ENCODE results near the gene TMEM74B.

TMEM74B gene

DNA sequence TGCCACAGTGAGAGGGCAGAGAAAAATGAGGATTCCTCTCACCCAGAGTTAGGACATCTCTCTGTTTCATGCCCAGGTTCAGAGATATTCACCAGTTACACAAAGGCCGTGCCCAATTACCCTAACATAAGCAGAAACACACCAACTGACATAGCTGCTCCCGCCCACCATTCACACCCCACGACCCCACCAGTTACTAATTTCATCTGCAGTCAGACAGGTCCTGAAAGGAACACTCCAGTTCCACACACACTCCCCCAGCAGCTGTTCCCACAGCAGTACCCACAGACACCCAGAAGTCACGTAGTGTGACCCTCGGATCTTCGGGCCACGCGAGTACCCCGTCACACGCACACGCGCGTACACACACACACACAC is 532 bp downstream of the TMEM74B start:
- TF ChIP-seq, protein P1, sequence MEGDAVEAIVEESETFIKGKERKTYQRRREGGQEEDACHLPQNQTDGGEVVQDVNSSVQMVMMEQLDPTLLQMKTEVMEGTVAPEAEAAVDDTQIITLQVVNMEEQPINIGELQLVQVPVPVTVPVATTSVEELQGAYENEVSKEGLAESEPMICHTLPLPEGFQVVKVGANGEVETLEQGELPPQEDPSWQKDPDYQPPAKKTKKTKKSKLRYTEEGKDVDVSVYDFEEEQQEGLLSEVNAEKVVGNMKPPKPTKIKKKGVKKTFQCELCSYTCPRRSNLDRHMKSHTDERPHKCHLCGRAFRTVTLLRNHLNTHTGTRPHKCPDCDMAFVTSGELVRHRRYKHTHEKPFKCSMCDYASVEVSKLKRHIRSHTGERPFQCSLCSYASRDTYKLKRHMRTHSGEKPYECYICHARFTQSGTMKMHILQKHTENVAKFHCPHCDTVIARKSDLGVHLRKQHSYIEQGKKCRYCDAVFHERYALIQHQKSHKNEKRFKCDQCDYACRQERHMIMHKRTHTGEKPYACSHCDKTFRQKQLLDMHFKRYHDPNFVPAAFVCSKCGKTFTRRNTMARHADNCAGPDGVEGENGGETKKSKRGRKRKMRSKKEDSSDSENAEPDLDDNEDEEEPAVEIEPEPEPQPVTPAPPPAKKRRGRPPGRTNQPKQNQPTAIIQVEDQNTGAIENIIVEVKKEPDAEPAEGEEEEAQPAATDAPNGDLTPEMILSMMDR (IDR thresholded peaks at IDR 0.05; ENCODE audit: low read depth, low read length) = no peak
- DNase-seq (ENCODE audit: extremely low read depth, low read depth) = no peak

DNA sequence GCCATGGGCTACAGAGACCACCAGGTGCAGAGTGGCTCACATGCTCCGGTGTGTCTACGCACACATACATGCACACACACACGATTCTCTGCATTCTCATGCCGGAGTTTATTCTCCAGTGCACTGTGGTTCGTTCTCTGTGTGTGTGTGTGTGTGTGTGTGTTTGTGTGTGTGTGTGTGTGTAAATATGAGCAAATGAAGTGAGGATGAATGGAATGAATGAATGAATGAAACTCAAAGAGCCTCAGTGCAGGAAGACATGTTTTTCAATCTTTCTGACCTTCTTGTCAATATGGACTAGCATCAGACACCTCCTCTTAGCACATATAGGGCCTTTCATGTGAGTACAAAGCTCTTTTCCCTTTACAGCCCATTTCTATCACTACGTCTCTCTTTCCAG is 1.6 kb downstream of the TMEM74B start:
- TF ChIP-seq, protein P1 (IDR thresholded peaks at IDR 0.05; ENCODE audit: low read depth, low read length) = no peak
- no peak for DNase-seq (ENCODE audit: extremely low read depth, low read depth)

DNA sequence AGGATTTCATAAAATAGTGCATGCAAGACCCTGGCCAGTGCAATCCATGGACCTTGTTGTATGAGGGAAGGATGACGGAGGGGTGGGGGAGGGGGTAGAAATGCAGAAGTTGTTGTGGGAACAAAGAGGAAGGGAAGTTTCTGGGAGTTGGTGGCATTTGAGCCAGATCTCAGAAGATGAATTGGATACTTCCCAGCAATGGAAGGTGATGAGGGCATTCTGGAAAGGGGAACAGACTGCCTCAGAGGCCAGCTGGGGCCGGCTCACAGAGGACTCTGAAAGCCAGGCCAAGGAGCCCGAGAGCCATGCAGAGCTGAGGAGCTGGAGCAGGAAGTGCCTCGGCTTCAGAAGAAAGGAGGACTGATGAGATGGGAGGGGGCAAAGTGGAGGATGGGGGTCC is 2.7 kb downstream of the TMEM74B start:
- DNase-seq (ENCODE audit: extremely low read depth, low read depth) = no peak
- TF ChIP-seq, protein P1 (IDR thresholded peaks at IDR 0.05; ENCODE audit: low read depth, low read length) = no peak

DNA sequence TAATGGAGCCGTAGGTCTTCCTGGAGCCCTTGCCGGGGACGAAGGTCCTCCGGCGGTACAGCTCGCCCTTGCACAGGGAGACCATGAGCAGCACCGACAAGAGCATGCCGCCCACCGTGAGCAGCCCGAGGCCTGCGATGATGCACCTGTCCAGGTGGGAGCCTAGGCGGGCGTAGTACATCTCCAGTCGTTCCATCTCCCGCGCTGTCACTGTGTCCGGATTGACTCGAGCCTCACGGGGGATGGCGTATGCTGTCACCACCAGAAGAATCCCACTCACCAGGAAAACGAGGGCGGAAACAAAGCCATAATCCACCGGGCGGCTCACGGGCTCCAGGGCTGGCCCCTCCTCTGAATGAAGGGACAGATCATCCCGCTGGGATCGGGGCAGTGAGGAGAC is 3.8 kb downstream of the TMEM74B start:
- TF ChIP-seq, protein P1 (IDR thresholded peaks at IDR 0.05; ENCODE audit: low read depth, low read length) = no peak
- DNase-seq (ENCODE audit: extremely low read depth, low read depth) = no peak

DNA sequence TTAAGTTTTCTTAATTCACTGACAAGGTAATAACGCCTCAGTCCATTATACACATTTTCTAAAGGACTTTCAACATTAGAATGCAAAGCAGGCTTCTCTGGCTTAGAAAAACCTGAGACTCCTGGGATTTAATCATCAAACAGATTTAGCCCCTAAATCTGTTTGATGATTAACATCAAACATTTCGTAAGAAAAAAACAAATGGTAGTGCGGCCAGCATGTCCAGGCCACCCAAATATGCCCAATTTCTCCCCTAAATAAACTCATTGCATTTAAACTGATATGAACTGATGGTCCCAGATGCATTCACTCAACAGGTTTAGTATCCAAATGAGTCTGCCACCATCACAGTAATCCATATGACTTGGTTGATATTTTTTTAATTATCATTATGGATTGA is 6.2 kb downstream of the TMEM74B start:
- DNase-seq (ENCODE audit: extremely low read depth, low read depth) = no peak
- TF ChIP-seq, protein P1 (IDR thresholded peaks at IDR 0.05; ENCODE audit: low read depth, low read length) = no peak

DNA sequence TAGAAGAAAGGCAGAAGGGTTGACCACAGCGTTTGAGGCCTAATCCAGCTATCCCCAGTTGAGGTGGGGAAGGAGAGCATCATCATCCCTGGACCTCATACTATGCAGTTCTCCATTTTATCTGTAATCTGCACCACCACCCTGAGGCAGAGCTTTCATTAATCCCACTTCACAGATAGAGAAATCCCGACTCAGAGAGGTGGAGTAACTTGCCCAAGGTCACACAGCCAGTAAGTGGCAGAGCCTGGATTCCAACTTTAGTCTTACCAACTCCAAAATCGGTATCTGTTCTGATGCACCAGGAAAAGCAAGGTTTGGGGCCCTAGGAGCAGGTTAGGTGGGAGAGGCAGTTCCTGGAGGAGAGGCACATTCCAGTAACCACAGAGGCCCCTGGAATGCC is 6.7 kb downstream of the TMEM74B start:
- TF ChIP-seq, protein P1 (IDR thresholded peaks at IDR 0.05; ENCODE audit: low read depth, low read length) = no peak
- no peak for DNase-seq (ENCODE audit: extremely low read depth, low read depth)

DNA sequence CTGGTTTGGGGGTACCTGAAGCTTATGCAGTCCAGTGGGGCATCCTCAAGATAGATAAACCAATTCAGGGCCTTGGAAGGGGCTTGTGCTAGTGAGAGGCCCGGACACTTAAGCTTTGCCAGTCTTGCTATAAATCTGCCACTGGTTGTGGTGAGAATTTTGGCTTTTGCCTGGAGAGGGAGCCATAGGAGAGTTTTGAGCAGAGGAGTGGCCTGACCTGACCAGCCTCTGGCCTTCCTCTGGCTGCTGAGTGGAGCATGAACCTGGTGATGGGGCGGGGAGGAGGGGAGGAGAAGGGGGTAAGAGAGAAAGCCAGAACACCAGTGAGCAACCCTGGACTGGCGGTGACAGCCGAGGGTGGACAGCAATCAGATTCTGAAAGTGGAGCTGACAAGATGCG is 7.1 kb downstream of the TMEM74B start:
- TF ChIP-seq, protein P1 (IDR thresholded peaks at IDR 0.05; ENCODE audit: low read depth, low read length) = no peak; the same call in 1 of the 2 replicates
- DNase-seq (ENCODE audit: extremely low read depth, low read depth) = no peak

Data from AG09319 (cell line).